GM12878 (cell line): ENCODE data around the gene RP9. TPM values are rescaled to one million over a fixed set of nuclear protein-coding genes. Genes with fewer than 3 reads are reported as not detected.

Source experiments
- BCL11A ChIP-seq: IDR thresholded peaks from 2 replicates; pipeline ENCODE4 v1.6.1; 2011; ENCODE audit warnings: low read depth, low read length
- BRCA1 ChIP-seq: IDR thresholded peaks from 2 replicates; pipeline ENCODE4 v1.6.1; 2011; ENCODE audit warnings: low read depth, low read length, improper control_type of control experiment
- CEBPB ChIP-seq, 2 experiments: fragments of 150-350 bp in 1 of 2; IDR thresholded peaks; 2 replicates each; pipeline ENCODE4 v1.6.1; 2012 to 2014; ENCODE audit warnings: low read depth in 2 of 2, low read length in 2 of 2, borderline replicate concordance in 1 of 2, inconsistent platforms in 1 of 2
- FOXM1 ChIP-seq: IDR thresholded peaks from 2 replicates; pipeline ENCODE4 v1.6.1; 2012; ENCODE audit warnings: low read depth, mild to moderate bottlenecking, inconsistent platforms, low read length, moderate library complexity
- HSF1 ChIP-seq: fragments of 150-350 bp; IDR thresholded peaks from 2 replicates; pipeline ENCODE4 v1.6.1; 2014; ENCODE audit warnings: mild to moderate bottlenecking, low read depth, low read length
- JUND ChIP-seq: IDR thresholded peaks from 2 replicates; pipeline ENCODE4 v1.6.1; 2012; ENCODE audit warnings: low read depth, mild to moderate bottlenecking, low read length, improper control_type of control experiment, moderate library complexity
- LARP7 ChIP-seq: fragments of 450-650 bp; IDR thresholded peaks from 2 replicates; pipeline ENCODE4 v1.6.1; 2017; ENCODE audit warnings: mild to moderate bottlenecking
- NFYB ChIP-seq: IDR thresholded peaks from 2 replicates; pipeline ENCODE4 v1.6.1; 2011; ENCODE audit warnings: low read depth, mild to moderate bottlenecking, low read length, improper control_type of control experiment, moderate library complexity; ENCODE audit not compliant: insufficient read depth
- SIX5 ChIP-seq: IDR thresholded peaks from 2 replicates; pipeline ENCODE4 v1.6.1; 2011; ENCODE audit warnings: mild to moderate bottlenecking, low read depth, low read length, moderate library complexity; ENCODE audit not compliant: severe bottlenecking
- TARDBP ChIP-seq: IDR thresholded peaks from 2 replicates; pipeline ENCODE4 v1.6.1; 2016; ENCODE audit warnings: borderline replicate concordance
- ZBTB4 ChIP-seq: fragments of 450-650 bp; formaldehyde crosslinking; IDR thresholded peaks from 2 replicates; pipeline ENCODE4 v1.4.0; 2022; ENCODE audit warnings: mild to moderate bottlenecking, moderate library complexity
- polyA plus RNA-seq, 11 experiments: library from polyadenylated mRNA; depleted of rRNA in 4 of 11; unstranded in 6 of 11; stranded (reverse) in 5 of 11; fragments of >200 nt; fragmentation: Nextera tagmentation in 4 of 11; fragmentation: Illumina TruSeq in 1 of 11; extraction: Ambion mirVana in 4 of 11; extraction: Trizol in 1 of 11; gene quantifications; 1 replicate in 1 of 11; 2 replicates in 10 of 11; pipeline versions ENCODE4 v1.2.1 to v1.2.3, GENCODE V29; 2011 to 2016; ENCODE audit warnings: inconsistent platforms in 2 of 11, missing spikeins in 2 of 11, low read depth in 1 of 11
- total RNA-seq, 4 experiments: library from RNA; depleted of rRNA in 3 of 4; stranded (reverse); fragments of >200 nt in 3 of 4; fragmentation: Illumina TruSeq in 1 of 4; extraction: Trizol in 1 of 4; gene quantifications; 2 replicates each; pipeline versions ENCODE4 v1.2.1 to v1.2.3, GENCODE V29; 2013 to 2021
- TF ChIP-seq, protein P1 (sequence below): fragments of 450-650 bp; IDR thresholded peaks from 2 replicates; pipeline ENCODE4 v1.6.1; 2017; ENCODE audit warnings: mild to moderate bottlenecking, low read depth, inconsistent platforms; ENCODE audit not compliant: poor library complexity, severe bottlenecking

RP9 gene
- total and polyA plus RNA-seq, 10 of the 15 experiments (the other 5 are each of a cell fraction or from before 2014, with no cell fraction given): 7.6 to 25.3 (median 16.9) TPM

- TF ChIP-seq JUND (no peak), LARP7 (peak; percentile 35; the same call in 1 of the 2 replicates), TARDBP (no peak), FOXM1 (no peak), ZBTB4 (CRISPR knock-in tag) (no peak), CEBPB (IDR thresholded peaks at IDR 0.05; ENCODE audit: borderline replicate concordance in 1 of 2, low read depth in 2 of 2, low read length in 2 of 2) (no peak), SIX5 (peak; percentile 77), BCL11A (no peak), HSF1 (no peak), BRCA1 (no peak), NFYB (0 out of 2 replicates have a peak, but pooled peaks have one; percentile 38)
- TF ChIP-seq, protein P1, sequence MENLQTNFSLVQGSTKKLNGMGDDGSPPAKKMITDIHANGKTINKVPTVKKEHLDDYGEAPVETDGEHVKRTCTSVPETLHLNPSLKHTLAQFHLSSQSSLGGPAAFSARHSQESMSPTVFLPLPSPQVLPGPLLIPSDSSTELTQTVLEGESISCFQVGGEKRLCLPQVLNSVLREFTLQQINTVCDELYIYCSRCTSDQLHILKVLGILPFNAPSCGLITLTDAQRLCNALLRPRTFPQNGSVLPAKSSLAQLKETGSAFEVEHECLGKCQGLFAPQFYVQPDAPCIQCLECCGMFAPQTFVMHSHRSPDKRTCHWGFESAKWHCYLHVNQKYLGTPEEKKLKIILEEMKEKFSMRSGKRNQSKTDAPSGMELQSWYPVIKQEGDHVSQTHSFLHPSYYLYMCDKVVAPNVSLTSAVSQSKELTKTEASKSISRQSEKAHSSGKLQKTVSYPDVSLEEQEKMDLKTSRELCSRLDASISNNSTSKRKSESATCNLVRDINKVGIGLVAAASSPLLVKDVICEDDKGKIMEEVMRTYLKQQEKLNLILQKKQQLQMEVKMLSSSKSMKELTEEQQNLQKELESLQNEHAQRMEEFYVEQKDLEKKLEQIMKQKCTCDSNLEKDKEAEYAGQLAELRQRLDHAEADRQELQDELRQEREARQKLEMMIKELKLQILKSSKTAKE: no peak
Observed at GRCh38 chr7:33128990-33129805, 20.0 kb upstream of the RP9 start, which contains the start of gene BBS9 (continued).
